ENCODE results near the gene DHRS13. TPM values are rescaled to one million over a fixed set of nuclear protein-coding genes. Genes with fewer than 3 reads are reported as not detected.

DHRS13 gene
- total and polyA plus RNA-seq, 4 donors: 5.0 to 91.6 (median 11.0) TPM

GRCh38 chr17:28911411-28912045 is 8.6 kb upstream of the DHRS13 start:
- Histone ChIP-seq H3K27me3 (ENCODE audit: control insufficient read depth in 4 of 4, insufficient read depth in 4 of 4, low read length in 3 of 4) (no peaks in the 10 kb centered on the region), H3K4me1 (ENCODE audit: control insufficient read depth in 4 of 4, insufficient read depth in 4 of 4, low read length in 3 of 4) (peaks cover 15 to 16% (median 16%) of the 10 kb centered on the region in 4 donors), H3K27ac (ENCODE audit: low read depth in 1 of 2, low read length in 2 of 2) (peak overlapping the region in 1 of 2 donors; percentile 77), H3K9ac (ENCODE audit: low read depth in 1 of 2, low read length in 2 of 2) (no peak overlapping the region), H3K36me3 (ENCODE audit: control insufficient read depth in 4 of 4, insufficient read depth in 3 of 4, low read depth in 1 of 4, low read length in 3 of 4) (peaks cover 29 to 86% (median 64%) of the 10 kb centered on the region in 4 donors), H3K9me3 (ENCODE audit: control insufficient read depth in 4 of 4, low read length in 3 of 4) (no peaks in the 10 kb centered on the region), H3K4me3 (ENCODE audit: low read depth in 1 of 3, low read length in 3 of 3) (no peak overlapping the region)
- DNase-seq (ENCODE audit: low spot score): no peak
- TF ChIP-seq CTCF (IDR thresholded peaks at IDR 0.05; ENCODE audit: low read depth, low read length, missing input control): no peak
- WGBS: 96% methylated on average over 13 of the region's 13 CpGs

- 95% methylated on average over 1 of the region's 1 CpG for WGBS
- Histone ChIP-seq H3K4me3 (ENCODE audit: low read depth in 1 of 3, low read length in 3 of 3) (no peak overlapping the region), H3K27me3 (ENCODE audit: control insufficient read depth in 4 of 4, insufficient read depth in 4 of 4, low read length in 3 of 4) (no peaks in the 10 kb centered on the region), H3K9ac (ENCODE audit: low read depth in 1 of 2, low read length in 2 of 2) (no peak overlapping the region), H3K36me3 (ENCODE audit: control insufficient read depth in 4 of 4, insufficient read depth in 3 of 4, low read depth in 1 of 4, low read length in 3 of 4) (peaks cover 32 to 84% (median 59%) of the 10 kb centered on the region in 4 donors), H3K4me1 (ENCODE audit: control insufficient read depth in 4 of 4, insufficient read depth in 4 of 4, low read length in 3 of 4) (peaks cover 15 to 16% (median 16%) of the 10 kb centered on the region in 4 donors), H3K9me3 (ENCODE audit: control insufficient read depth in 4 of 4, low read length in 3 of 4) (no peaks in the 10 kb centered on the region), H3K27ac (ENCODE audit: low read depth in 1 of 2, low read length in 2 of 2) (no peak overlapping the region)
- DNase-seq (ENCODE audit: low spot score): no peak
- TF ChIP-seq FOXA2 (IDR thresholded peaks at IDR 0.05): no peak
- TF ChIP-seq REST (IDR thresholded peaks at IDR 0.05): no peak
- no peak for TF ChIP-seq CTCF (IDR thresholded peaks at IDR 0.05; ENCODE audit: low read depth, low read length, missing input control)
- TF ChIP-seq, protein P1, sequence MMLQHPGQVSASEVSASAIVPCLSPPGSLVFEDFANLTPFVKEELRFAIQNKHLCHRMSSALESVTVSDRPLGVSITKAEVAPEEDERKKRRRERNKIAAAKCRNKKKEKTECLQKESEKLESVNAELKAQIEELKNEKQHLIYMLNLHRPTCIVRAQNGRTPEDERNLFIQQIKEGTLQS (IDR thresholded peaks at IDR 0.05): no peak
- no peak for TF ChIP-seq RAD21 (IDR thresholded peaks at IDR 0.05)
- no peak for TF ChIP-seq YY1 (IDR thresholded peaks at IDR 0.05)
- no peak for TF ChIP-seq HNF4A (conservative IDR thresholded peaks at IDR 0.05)
- no peak for TF ChIP-seq NR2F2 (IDR thresholded peaks at IDR 0.05)
- no peak for TF ChIP-seq ZBTB33 (IDR thresholded peaks at IDR 0.05)
- TF ChIP-seq FOXA1 (IDR thresholded peaks at IDR 0.05): no peak
- TF ChIP-seq GABPA (IDR thresholded peaks at IDR 0.05 in 1 of 2, conservative IDR thresholded peaks at IDR 0.05 in 1 of 2): no peak
- no peak for TF ChIP-seq EGR1 (IDR thresholded peaks at IDR 0.05; ENCODE audit: low read depth in 2 of 2)
- TF ChIP-seq TAF1 (conservative IDR thresholded peaks at IDR 0.05): no peak
- TF ChIP-seq SP1 (IDR thresholded peaks at IDR 0.05): no peak
- no peak for TF ChIP-seq JUND (IDR thresholded peaks at IDR 0.05)
- TF ChIP-seq RXRA (IDR thresholded peaks at IDR 0.05): no peak
- no peak for TF ChIP-seq HNF4G (IDR thresholded peaks at IDR 0.05)
- TF ChIP-seq, protein P2, sequence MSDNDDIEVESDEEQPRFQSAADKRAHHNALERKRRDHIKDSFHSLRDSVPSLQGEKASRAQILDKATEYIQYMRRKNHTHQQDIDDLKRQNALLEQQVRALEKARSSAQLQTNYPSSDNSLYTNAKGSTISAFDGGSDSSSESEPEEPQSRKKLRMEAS (IDR thresholded peaks at IDR 0.05): no peak
Measured at GRCh38 chr17:28910534-28910933, 7.7 kb upstream of the DHRS13 start.
